CD4-positive, CD25-positive, alpha-beta regulatory T cell (primary cell): ENCODE results near the gene KIF11. TPM values are rescaled to one million over a fixed set of nuclear protein-coding genes. Genes with fewer than 3 reads are reported as not detected.
"Not testable (repeated sequence)": the region's sequence is repeated elsewhere in the genome, so short reads cannot be mapped to it uniquely, and the experiment has no call there.

Experiments
- ATAC-seq, 2 donors: fragments of 150-1000 bp; cut with Tn5 transposase; one replicate each; pipeline ENCODE4 v1.10.0; 2021; ENCODE audit warnings: low read depth in 2 of 2, moderate number of reproducible peaks in 2 of 2, moderate library complexity in 1 of 2
- DNase-seq, 3 donors: peaks; one replicate each; pipeline versions ENCODE4 v3.0.0 to v3.0.0-alpha.2; 2012 to 2022; ENCODE audit warnings: mixed read lengths in 1 of 3
- H3K27ac ChIP-seq: one replicate; pipeline ENCODE4 v1.7.0; 2013; ENCODE audit warnings: mild to moderate bottlenecking, low read length; ENCODE audit not compliant: insufficient read depth, poor library complexity, severe bottlenecking
- H3K27me3 ChIP-seq: one replicate; pipeline ENCODE4 v1.7.0; 2013; ENCODE audit warnings: low read length; ENCODE audit not compliant: control insufficient read depth, insufficient read depth
- H3K36me3 ChIP-seq: one replicate; pipeline ENCODE4 v1.7.0; 2013; ENCODE audit warnings: mild to moderate bottlenecking, low read length, moderate library complexity; ENCODE audit not compliant: control insufficient read depth, insufficient read depth
- H3K4me1 ChIP-seq: 2 replicates; pipeline ENCODE4 v1.7.0; 2013; ENCODE audit warnings: mild to moderate bottlenecking, low read length; ENCODE audit not compliant: insufficient read depth, control insufficient read depth, poor library complexity, severe bottlenecking
- H3K4me3 ChIP-seq: one replicate; pipeline ENCODE4 v1.7.0; 2013; ENCODE audit warnings: low read depth, mild to moderate bottlenecking, low read length, moderate library complexity
- H3K9me3 ChIP-seq, 2 experiments: 1 replicate in 1 of 2; 2 replicates in 1 of 2; pipeline ENCODE4 v1.7.0; 2013; ENCODE audit warnings: low read length in 2 of 2, mild to moderate bottlenecking in 1 of 2, moderate library complexity in 1 of 2; ENCODE audit not compliant: control insufficient read depth in 2 of 2
- H3K27ac Mint-ChIP-seq, 3 donors: one replicate each; pipeline ENCODE4 v1.8.0; 2020 to 2022; ENCODE audit warnings: mild to moderate bottlenecking in 3 of 3, mixed read lengths in 3 of 3, moderate library complexity in 2 of 3
- H3K27me3 Mint-ChIP-seq: one replicate; pipeline ENCODE4 v1.8.0; 2022; ENCODE audit warnings: mild to moderate bottlenecking, mixed read lengths
- H3K36me3 Mint-ChIP-seq: one replicate; pipeline ENCODE4 v1.8.0; 2020; ENCODE audit warnings: mixed read lengths
- H3K4me1 Mint-ChIP-seq, 4 donors: one replicate each; pipeline ENCODE4 v1.8.0; 2020 to 2022; ENCODE audit warnings: mixed read lengths in 4 of 4, mild to moderate bottlenecking in 1 of 4
- H3K4me3 Mint-ChIP-seq, 4 donors: one replicate each; pipeline ENCODE4 v1.8.0; 2020 to 2022; ENCODE audit warnings: mild to moderate bottlenecking in 4 of 4, mixed read lengths in 4 of 4, moderate library complexity in 3 of 4
- H3K9me3 Mint-ChIP-seq, 7 donors: one replicate each; pipeline ENCODE4 v1.8.0; 2020 to 2022; ENCODE audit warnings: mixed read lengths in 7 of 7, mild to moderate bottlenecking in 3 of 7, moderate library complexity in 2 of 7
- polyA plus RNA-seq, 4 donors: library from polyadenylated mRNA; unstranded; fragments of 300-500 nt; fragmentation: Illumina TruSeq; gene quantifications; one replicate each; pipeline ENCODE4 v1.2.3, GENCODE V29; 2021
- total RNA-seq: library from RNA; stranded (reverse); gene quantifications from one replicate; pipeline ENCODE4 v1.2.3, GENCODE V29; 2022

KIF11 gene
- total and polyA plus RNA-seq, 5 donors from 2014 or later: 2.1 to 6.8 (median 3.0) TPM

DNA sequence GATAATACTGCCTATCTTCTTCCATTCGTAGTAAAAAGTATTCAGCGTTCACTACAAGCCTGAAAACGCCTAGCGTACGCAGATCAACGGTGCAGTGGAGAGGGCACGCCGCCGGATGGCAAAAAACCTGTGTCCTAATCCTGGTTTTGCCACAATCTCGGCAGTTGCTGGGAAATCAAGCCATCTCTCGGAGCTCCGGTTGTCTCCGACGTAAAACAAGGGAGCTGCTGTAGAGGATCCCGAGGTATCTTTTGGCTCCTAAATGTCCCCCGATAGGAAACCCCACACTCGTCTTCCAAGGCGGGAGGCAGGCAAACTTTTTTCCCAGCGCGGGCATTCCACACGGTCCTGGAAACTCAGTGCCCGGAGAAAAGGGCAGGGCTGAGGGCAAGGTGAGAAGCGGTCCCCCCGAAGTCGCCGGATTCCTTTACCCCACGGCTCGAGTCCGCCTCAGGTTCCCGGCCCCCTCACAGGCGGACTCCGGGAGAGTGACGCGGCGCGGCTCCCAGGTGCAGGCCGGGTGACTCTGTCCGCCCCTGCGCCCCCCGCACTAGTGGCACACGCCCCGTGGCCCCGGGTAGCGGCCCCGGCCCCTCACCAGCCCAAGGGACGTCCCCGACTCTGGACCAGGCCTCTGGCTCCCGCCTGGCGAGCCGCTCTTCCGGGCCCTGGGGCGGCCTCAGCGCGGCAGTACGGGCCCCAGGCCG is 19.7 kb upstream of the KIF11 start:
- H3K27me3 ChIP-seq: no peaks in the 10 kb centered on the region
- peak overlapping the region; percentile 89 for H3K4me3 ChIP-seq
- H3K4me1 ChIP-seq: peaks cover 24% of the 10 kb centered on the region
- Mint-ChIP-seq H3K9me3 (no peaks in the 10 kb centered on the region), H3K36me3 (peaks cover 6% of the 10 kb centered on the region), H3K4me1 (peaks cover 36 to 51% (median 44%) of the 10 kb centered on the region in 4 donors), H3K27me3 (no peaks in the 10 kb centered on the region), H3K27ac (peak overlapping the region; percentile 20 to 88 (median 35)), H3K4me3 (peak overlapping the region; percentile 92 to 99 (median 94))
- DNase-seq: peak in 2 of 3 donors; percentile 31 to 65
- no peaks in the 10 kb centered on the region for H3K9me3 ChIP-seq
- peak in 1 of 2 donors; percentile 17 for ATAC-seq
- peak overlapping the region; percentile 81 for H3K27ac ChIP-seq
- H3K36me3 ChIP-seq: no peaks in the 10 kb centered on the region

DNA sequence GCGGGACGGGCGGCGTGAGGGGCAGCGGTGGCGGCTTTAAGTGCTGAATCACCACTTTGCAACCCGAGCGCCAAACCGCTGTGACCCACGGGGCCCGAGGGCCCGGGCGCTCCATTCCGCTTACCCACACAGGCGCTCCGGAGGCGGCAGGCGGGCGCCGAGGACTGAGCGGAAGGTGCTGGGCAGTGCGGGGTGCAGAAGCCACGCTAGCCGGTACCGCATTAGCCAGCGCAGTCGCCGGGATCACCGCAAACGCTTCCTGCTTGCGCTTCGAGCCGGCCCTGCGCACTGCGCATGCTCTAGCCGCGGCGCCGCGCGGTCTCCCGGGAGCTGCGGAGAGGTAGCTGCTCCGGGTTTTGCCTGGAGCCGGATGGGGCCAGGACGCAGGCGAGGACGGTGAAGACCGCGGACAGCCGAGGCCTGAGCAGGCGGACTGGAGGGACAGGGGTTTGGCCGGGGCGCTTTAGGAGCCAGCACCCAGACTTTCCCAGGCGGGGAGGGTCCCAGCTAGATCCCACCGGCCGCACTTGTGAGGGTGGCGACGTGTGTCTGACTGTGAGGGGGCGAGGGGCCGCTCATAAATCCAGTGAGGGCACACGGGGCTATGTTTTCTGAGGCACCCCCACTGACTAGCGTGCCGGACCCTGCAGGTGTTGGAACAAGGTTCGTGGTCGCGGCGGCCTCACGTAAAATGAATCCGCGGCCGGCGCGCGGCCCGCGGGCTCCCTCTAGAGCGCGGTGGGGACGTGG is 19.0 kb upstream of the KIF11 start, which contains the start of gene IDE:
TSS of gene IDE (minus strand) at position 296 of the 750 bp plus-strand sequence. CDS start at position 222, 74 bp downstream.
- Mint-ChIP-seq H3K9me3 (no peaks in the 10 kb centered on the region), H3K27ac (peak within 1 kb of the TSS; percentile 87 to 95 (median 91)), H3K27me3 (no peaks in the 10 kb centered on the region), H3K4me1 (peaks cover 33 to 48% (median 41%) of the 10 kb centered on the region in 4 donors), H3K36me3 (peaks cover 4% of the 10 kb centered on the region), H3K4me3 (peak within 1 kb of the TSS; percentile 92 to 99 (median 94))
- ATAC-seq: peak; percentile 78 to 80
- peaks cover 24% of the 10 kb centered on the region for H3K4me1 ChIP-seq
- H3K9me3 ChIP-seq: no peaks in the 10 kb centered on the region
- no peaks in the 10 kb centered on the region for H3K27me3 ChIP-seq
- H3K36me3 ChIP-seq: no peaks in the 10 kb centered on the region
- H3K4me3 ChIP-seq: peak within 1 kb of the TSS; percentile 93
- H3K27ac ChIP-seq: peak within 1 kb of the TSS; percentile 81
- DNase-seq: peak; percentile 72 to 91 (median 81)

DNA sequence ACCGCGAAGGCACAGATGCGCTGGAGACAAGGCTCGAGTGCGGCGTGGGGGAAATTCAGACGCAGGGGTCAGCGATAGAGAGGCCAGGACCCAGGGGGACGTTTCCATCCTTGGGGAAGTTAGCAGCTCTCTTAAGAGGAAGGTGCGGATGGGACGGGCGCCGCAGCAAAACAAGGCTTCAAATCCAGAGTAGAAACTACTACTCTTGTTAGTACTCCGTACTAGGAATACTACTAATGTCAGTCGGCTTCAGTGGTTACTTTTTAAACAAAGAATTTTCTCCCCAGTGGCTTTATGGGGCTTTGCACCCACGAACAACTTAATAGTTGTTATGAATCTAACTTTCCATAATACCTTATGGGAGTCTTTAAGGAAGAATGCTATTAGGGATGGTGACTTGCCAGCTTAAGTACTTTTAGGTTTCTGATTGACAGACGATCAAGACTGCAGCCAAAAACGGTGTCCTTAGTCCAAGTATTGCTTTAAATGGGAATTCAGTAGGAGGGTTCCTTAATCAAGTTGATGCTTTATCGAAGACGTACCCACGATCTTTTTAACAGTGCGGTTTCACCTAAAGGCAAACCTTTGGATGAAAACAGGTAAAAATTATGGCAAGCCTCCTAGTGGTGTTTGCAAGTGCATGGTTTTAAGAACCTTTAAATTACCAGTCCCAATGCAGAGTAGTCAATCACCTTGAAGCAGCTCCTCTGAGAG is 18.2 kb upstream of the KIF11 start:
- DNase-seq (peak in 2 of 3 donors; percentile 29 to 64), ATAC-seq (peak; percentile 29 to 31)
- H3K9me3 ChIP-seq: no peaks in the 10 kb centered on the region
- Mint-ChIP-seq H3K27ac (peak overlapping the region; percentile 87 to 95 (median 91)), H3K27me3 (no peaks in the 10 kb centered on the region), H3K4me1 (peaks cover 27 to 42% (median 36%) of the 10 kb centered on the region in 4 donors), H3K9me3 (no peaks in the 10 kb centered on the region), H3K4me3 (peak overlapping the region; percentile 91 to 99 (median 92)), H3K36me3 (no peaks in the 10 kb centered on the region)
- H3K4me1 ChIP-seq: peaks cover 24% of the 10 kb centered on the region
- H3K4me3 ChIP-seq: peak overlapping the region; percentile 93
- no peaks in the 10 kb centered on the region for H3K27me3 ChIP-seq
- H3K27ac ChIP-seq: peak overlapping the region; percentile 81
- no peaks in the 10 kb centered on the region for H3K36me3 ChIP-seq

DNA sequence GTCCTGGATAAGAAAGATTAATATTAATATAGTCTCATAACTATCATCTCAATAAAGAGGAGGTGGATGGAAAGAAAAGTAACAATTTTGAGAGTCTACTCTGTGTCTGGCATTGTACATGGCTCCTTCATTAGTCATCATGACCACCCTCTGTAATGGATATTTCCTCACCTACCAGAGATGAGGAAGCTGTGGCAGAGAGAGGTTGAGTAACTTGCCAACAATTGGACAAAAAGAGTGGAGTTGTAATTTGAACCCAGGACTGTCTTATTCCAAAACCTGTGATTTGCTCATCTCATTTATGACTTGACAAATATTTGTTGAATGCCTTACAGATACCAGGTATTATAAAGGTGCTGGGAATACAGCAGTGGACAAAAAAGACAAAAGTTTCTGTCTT is 17.0 kb upstream of the KIF11 start:
- Mint-ChIP-seq H3K9me3 (no peaks in the 10 kb centered on the region), H3K4me3 (peak overlapping the region in 2 of 4 donors; percentile 27 to 39), H3K36me3 (no peaks in the 10 kb centered on the region), H3K27ac (no peak overlapping the region), H3K4me1 (peaks cover 24 to 34% (median 28%) of the 10 kb centered on the region in 4 donors), H3K27me3 (no peaks in the 10 kb centered on the region)
- no peaks in the 10 kb centered on the region for H3K27me3 ChIP-seq
- H3K9me3 ChIP-seq: no peaks in the 10 kb centered on the region
- H3K4me3 ChIP-seq: no peak overlapping the region
- peaks cover 24% of the 10 kb centered on the region for H3K4me1 ChIP-seq
- H3K36me3 ChIP-seq: no peaks in the 10 kb centered on the region
- H3K27ac ChIP-seq: no peak overlapping the region
- no peak for DNase-seq
- no peak for ATAC-seq

DNA sequence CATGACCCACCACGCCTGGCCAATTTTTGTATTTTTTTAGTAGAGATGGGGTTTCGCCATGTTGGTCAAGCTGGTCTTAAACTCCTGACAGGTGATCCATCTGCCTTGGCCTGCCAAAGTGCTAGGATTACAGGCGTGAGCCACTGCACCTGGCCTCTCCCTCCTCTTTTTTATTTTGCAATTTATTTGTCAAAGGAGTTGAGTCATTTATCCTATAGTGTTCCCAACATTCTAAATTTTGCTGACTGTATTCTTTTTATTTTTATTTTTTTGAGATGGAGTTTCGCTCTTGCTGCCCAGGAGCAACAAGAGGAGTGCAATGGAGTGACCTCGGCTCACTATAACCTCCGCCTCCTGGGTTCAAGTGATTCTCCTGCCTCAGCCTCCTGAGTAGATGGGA is 10.6 kb upstream of the KIF11 start:
- not testable (repeated sequence) for H3K4me1 Mint-ChIP-seq, H3K9me3 ChIP-seq, H3K27ac ChIP-seq, H3K4me3 ChIP-seq, H3K27me3 Mint-ChIP-seq, ATAC-seq, H3K36me3 ChIP-seq, H3K27ac Mint-ChIP-seq, DNase-seq, H3K27me3 ChIP-seq, H3K36me3 Mint-ChIP-seq, H3K9me3 Mint-ChIP-seq, H3K4me3 Mint-ChIP-seq, H3K4me1 ChIP-seq

DNA sequence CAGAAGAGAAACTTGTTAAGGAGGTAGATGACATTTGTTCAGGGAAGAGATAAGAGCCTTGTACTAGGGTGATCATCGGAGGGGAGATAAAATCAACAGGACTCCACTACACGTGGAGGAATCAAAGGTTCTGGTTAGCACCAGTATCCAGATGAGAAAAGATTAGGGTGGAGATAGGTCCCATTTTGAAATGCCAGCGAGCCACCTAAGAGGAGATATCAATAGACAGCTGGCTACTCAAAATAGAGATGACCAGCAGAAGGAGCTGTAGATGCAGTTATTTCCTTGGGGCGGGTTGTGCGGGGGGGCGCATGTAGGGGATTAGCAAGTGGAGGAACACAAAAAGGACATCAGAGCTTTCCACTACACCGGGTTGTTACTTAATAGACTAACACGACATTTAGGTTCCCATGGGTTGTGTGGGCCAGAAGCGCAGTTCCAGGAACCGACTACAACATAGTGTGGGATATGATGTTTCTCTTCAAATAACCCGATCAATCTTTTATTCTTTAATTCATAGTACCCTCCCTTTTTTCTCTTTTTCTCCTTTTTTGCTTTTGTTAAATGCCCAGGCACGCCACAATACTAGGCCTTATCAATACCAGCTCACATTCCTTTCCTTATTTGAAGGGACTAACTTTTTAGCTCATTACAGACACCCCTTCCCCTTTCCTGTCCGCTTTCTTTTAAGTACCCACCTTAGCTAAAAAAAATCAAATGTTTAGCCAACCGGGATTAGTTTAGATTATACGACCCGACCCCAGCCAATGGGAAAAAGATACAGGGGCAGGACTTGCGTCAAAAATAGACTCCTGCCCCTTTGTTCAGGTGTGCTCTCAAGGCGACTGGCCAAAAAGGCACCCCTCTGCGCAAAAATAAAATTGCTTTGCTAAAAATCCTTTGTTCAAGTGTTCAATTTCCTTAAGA is 2.0 kb upstream of the KIF11 start:
- H3K27ac ChIP-seq: peak overlapping the region; percentile 98
- peak overlapping the region; percentile 97 to 99 (median 98) for H3K4me3 Mint-ChIP-seq
- H3K27me3 ChIP-seq: no peaks in the 10 kb centered on the region
- H3K4me1 Mint-ChIP-seq: peaks cover 13 to 46% (median 35%) of the 10 kb centered on the region in 4 donors
- no peaks in the 10 kb centered on the region for H3K9me3 Mint-ChIP-seq
- H3K27me3 Mint-ChIP-seq: peaks cover 10% of the 10 kb centered on the region
- H3K36me3 ChIP-seq: no peaks in the 10 kb centered on the region
- H3K4me3 ChIP-seq: peak overlapping the region; percentile 67
- ATAC-seq: no peak
- H3K9me3 ChIP-seq: no peaks in the 10 kb centered on the region
- DNase-seq: peak in 1 of 3 donors; percentile 37
- no peaks in the 10 kb centered on the region for H3K36me3 Mint-ChIP-seq
- peaks cover 40% of the 10 kb centered on the region for H3K4me1 ChIP-seq
- H3K27ac Mint-ChIP-seq: peak overlapping the region; percentile 94 to 99 (median 99)
